Stimulated activated effector memory CD8-positive, alpha-beta T cell treated with anti-CD3 and anti-CD28 coated beads, Interleukin-12 subunit alpha, Interleukin-12 subunit beta, amount 100 ng/mL, for 72 hours (primary cell): ENCODE measurements around the gene CNOT6L.

Experiments used
- ATAC-seq: fragments of 150-1000 bp; cut with Tn5 transposase; 2 replicates; pipeline ENCODE4 v1.10.0; 2021
- DNase-seq, 2 donors: peaks; one replicate each; pipeline ENCODE4 v3.0.0; 2021 to 2022; ENCODE audit warnings: low spot score in 2 of 2
- H3K27ac Mint-ChIP-seq: one replicate; pipeline ENCODE4 v1.8.0; 2022; ENCODE audit warnings: mild to moderate bottlenecking, mixed read lengths
- H3K36me3 Mint-ChIP-seq: one replicate; pipeline ENCODE4 v1.8.0; 2022; ENCODE audit warnings: mild to moderate bottlenecking, mixed read lengths
- H3K4me1 Mint-ChIP-seq: one replicate; pipeline ENCODE4 v1.8.0; 2022; ENCODE audit warnings: mixed read lengths
- H3K4me3 Mint-ChIP-seq: one replicate; pipeline ENCODE4 v1.8.0; 2022; ENCODE audit warnings: mild to moderate bottlenecking, mixed read lengths
- H3K9me3 Mint-ChIP-seq: one replicate; pipeline ENCODE4 v1.8.0; 2022; ENCODE audit warnings: mixed read lengths

CNOT6L gene

DNA sequence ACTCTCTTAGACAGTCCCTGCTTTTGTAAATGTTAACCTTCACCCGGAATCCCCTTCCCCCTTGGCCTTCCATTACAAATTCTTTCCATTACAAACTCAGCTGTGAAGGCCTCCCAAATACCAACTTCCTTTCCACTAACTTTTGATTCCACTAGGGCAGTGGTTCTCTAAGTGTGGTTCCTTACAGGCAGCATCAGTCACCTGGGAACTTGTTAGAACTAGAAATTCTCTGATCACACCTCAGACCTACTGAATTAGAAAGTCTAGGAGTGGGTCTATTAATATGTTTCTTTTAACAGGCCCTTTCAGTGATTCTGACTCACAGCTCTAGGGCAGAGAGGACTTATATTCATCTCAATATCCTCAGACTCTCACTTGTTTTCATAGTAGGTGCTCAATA lies 24.5 kb upstream of the CNOT6L start:
- DNase-seq (no peak), ATAC-seq (peak; percentile 90)
- peak overlapping the region; percentile 32 for H3K27ac Mint-ChIP-seq
- no peaks in the 10 kb centered on the region for H3K36me3 Mint-ChIP-seq
- peaks cover 20% of the 10 kb centered on the region for H3K4me1 Mint-ChIP-seq
- H3K9me3 Mint-ChIP-seq: no peaks in the 10 kb centered on the region
- no peak overlapping the region for H3K4me3 Mint-ChIP-seq

DNA sequence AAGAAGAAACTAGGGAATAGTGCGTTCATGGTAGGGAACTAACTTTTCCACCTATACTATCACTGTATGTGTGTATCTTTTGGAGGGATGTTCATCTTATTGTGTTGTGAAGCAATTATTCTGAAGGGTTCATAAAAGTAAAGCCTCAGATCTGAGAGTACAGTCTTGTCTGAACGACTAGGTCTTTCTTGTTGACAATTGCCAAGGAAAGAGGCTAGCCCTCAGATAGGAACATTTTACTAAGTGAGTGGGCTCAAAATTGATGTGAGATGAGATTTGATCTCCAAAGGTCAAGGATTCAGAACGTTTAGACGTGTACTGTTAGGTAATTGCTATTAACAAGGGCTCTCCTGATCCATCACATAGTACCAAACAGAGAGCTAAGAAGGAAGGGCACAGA lies 15.2 kb upstream of the CNOT6L start:
- H3K4me1 Mint-ChIP-seq: peaks cover 6% of the 10 kb centered on the region
- H3K27ac Mint-ChIP-seq: no peak overlapping the region
- H3K4me3 Mint-ChIP-seq: no peak overlapping the region
- H3K9me3 Mint-ChIP-seq: no peaks in the 10 kb centered on the region
- no peak for DNase-seq
- no peaks in the 10 kb centered on the region for H3K36me3 Mint-ChIP-seq
- no peak for ATAC-seq

DNA sequence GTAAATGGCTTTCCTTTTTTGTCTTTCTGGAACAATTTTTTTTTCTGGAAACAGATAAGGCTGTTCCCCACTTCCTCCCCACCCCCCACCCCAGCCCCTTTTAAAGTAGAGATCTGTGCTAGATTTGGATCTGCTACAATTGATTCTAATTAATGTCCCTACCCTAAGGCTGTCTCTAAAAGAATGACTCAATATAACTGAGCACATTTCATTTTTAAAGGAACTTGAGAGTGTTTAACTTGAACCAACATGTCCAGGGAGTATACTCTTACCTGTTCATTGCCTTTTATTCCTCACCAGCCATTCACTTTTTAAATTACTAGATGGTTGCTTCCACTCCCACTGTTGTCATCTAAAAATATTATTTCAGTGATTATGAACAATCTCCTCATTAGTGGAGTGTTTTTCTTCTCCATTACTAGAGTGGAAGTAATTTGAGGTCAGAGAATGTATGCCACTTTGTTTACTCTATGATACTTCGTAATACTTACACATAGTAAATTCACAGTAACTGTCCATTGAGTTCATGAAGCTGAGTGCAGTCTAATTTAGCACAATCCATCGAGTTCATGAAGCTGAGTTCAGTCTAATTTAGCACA lies 14.1 kb upstream of the CNOT6L start:
- Mint-ChIP-seq H3K9me3 (no peaks in the 10 kb centered on the region), H3K36me3 (no peaks in the 10 kb centered on the region), H3K27ac (no peak overlapping the region)

DNA sequence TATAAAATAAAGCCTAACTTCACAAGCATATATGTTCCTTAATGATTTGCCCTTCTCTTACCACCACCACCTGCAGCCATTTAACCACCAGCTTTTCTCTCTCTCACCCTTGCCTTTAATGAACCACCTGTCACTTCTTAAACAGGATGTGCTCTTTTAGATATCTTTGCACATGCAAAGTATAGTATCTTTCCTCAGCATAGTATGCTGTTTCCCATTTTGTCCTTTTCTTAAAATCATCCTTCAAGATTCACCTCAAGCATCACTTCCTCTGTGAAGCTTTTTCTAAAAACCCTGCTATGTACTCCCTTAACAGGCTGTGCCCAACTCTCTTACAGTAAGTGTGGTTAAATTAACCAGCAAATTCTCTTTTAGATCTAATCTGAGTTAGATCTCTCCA lies 8.2 kb upstream of the CNOT6L start:
- DNase-seq (no peak), ATAC-seq (no peak)
- peak overlapping the region; percentile 7 for H3K27ac Mint-ChIP-seq
- H3K9me3 Mint-ChIP-seq: no peaks in the 10 kb centered on the region
- no peak overlapping the region for H3K4me3 Mint-ChIP-seq
- no peaks in the 10 kb centered on the region for H3K36me3 Mint-ChIP-seq
- peaks cover 33% of the 10 kb centered on the region for H3K4me1 Mint-ChIP-seq

More for the DNA sequence above, 14.1 kb upstream of the CNOT6L start:
- no peak for DNase-seq
- Mint-ChIP-seq H3K4me3 (no peak overlapping the region), H3K4me1 (peaks cover 13% of the 10 kb centered on the region)
- no peak for ATAC-seq

DNA sequence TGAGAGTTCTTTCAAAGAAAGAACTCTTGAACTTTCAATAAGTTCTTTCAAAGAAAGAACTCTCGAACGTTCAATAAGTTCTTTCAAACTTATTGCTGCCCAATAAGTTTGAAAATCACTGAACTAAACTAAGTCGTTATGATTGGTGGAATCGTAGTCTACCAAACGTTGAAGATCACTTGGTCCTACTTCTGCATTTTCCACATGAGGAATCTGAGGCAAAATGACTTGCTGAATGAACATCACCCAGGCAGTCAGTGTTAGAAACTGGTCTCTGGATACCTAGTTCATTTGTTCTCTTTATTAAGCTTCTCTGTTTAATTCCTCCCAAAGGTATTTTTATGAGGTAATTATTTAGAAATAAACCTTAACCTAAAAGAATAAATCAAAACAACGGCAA lies 7.1 kb upstream of the CNOT6L start:
- H3K36me3 Mint-ChIP-seq: no peaks in the 10 kb centered on the region
- H3K9me3 Mint-ChIP-seq: no peaks in the 10 kb centered on the region
- H3K4me1 Mint-ChIP-seq: peaks cover 43% of the 10 kb centered on the region
- no peak overlapping the region for H3K4me3 Mint-ChIP-seq
- ATAC-seq (no peak), DNase-seq (no peak)
- peak overlapping the region; percentile 7 for H3K27ac Mint-ChIP-seq

DNA sequence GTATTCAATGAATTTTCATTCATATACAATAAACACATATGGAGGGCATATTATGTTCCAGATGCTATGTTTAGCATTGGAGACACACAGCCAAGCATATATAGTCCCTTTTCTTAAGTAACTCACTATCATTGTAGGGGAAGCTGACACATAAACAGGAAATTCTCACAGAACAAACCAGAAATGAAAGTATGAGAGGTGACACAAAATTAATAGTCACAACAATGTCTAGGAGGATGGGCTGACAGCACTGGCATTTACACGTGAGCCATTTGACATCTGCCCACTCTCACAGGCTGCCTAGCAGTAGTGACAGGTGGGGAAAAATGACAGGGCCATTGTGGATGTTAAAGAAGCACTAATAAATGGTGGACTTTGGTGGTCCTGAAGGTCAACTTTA lies 2.6 kb upstream of the CNOT6L start:
- ATAC-seq (peak; percentile 29), DNase-seq (no peak)
- Mint-ChIP-seq H3K27ac (peak overlapping the region; percentile 99), H3K4me3 (peak overlapping the region; percentile 99), H3K4me1 (peaks cover 32% of the 10 kb centered on the region), H3K36me3 (peaks cover 38% of the 10 kb centered on the region), H3K9me3 (no peaks in the 10 kb centered on the region)

DNA sequence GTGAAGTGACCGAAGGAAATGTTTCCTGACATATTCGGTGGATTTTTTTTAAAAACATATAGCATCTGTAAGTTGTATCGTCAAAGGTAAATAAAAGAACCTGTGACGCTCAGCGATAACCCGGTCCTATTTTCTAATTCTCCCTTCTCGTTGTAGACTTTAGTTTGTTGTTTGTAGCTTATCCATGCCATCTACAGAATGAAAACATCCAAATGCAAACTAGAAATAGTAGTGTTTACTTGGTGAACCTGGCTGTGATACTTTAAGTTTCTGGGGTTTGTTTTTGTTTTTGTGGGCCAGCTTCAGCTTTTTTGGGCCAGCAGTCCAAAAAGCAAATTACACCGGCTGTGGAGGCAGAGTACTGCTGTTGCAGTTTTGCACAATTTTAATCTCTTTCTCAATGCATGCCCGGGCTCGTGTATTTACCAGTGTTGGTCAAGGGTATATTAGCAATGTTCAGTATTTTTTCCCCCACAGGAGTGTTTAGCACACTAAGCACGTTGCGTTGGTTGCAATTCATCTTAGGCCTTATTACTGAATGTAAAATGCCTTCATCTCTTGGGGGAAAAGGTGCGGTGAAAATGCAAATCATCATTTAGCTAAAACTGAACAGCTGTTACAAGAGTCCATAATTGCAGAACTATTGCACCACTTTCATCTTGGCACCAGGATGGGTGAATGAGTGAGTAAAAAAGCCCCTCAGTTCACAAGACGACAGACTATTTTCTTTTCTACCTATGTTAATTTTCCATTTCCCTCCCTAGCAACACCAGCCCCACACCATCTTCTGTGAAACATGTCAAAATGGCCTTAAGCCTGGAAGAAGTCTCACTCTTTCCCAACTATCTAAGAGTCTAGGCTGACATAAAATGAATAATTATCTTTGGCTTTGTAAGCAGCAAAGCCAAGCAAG lies 1.7 kb upstream of the CNOT6L start:
- ATAC-seq (no peak), DNase-seq (peak in 1 of 2 donors; percentile 72)
- H3K9me3 Mint-ChIP-seq: no peaks in the 10 kb centered on the region
- peak overlapping the region; percentile 99 for H3K4me3 Mint-ChIP-seq
- H3K4me1 Mint-ChIP-seq: peaks cover 29% of the 10 kb centered on the region
- peaks cover 44% of the 10 kb centered on the region for H3K36me3 Mint-ChIP-seq
- peak overlapping the region; percentile 99 for H3K27ac Mint-ChIP-seq

DNA sequence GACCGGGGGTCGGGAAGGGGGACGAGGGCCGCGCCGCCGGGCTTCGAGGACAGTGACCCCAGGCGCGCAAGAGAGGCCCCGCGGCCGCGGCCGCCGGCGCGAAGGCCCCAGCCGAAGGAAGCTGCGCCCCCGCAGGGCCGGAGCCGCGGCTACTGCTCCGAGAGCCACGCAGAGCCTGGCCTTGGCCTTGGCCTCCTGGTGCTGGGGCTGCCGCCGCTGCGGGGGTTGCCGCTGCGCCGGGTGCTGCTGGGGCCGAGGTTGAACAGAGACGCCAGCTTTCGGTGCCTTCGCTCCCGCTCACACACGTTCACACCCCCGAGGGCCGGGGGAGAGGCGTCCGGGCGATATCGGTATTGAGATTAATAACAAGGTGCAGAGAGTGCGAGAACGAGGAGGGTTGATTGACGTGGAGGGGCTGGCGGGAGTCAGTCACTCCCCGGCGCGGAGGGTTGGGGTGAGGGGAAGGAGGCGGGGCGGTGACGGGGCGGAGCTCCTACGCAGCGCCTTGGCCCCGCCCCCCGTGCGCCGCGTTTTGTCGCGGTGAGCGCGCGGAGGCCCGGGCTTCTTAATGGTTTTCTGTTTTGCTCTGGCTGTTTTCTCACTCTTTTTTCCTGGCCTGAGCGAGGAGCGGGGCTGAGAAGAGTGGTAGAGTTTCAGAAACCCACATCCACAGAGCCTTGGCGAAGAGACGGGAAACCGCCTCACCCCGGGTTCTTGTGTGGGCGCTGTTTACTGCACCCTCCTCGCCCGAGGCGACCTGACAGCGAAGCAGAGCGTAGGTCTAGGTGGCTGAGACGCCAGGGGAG lies 878 bp upstream of the CNOT6L start:
- Mint-ChIP-seq H3K4me1 (peaks cover 34% of the 10 kb centered on the region), H3K9me3 (no peaks in the 10 kb centered on the region), H3K36me3 (peaks cover 52% of the 10 kb centered on the region), H3K27ac (peak overlapping the region; percentile 99), H3K4me3 (peak overlapping the region; percentile 99)
- ATAC-seq (peak; percentile 86), DNase-seq (peak; percentile 95 to 97)

DNA sequence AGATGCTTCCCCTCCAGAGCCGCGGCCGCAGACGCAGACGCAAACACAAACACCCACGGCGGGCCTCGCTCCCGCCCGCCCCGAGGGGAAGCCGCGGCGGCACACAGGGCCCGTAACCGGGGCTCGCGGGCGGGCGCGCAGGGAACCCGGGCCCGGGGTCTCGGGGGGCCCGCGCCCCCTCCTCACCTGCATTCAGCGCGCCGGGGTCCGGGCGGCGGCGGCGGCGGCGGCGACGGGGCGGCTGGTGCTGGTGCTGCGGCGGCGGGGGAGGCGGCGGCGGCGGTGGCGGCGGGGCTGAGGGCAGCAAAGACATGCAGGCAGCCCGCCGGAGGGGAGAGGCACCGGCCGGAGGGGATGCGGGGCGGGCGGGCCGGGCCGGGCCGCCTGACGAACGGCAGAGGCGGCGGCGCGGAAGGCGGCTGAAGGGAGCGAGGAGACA lies 255 bp upstream of the CNOT6L start:
- Mint-ChIP-seq H3K9me3 (no peaks in the 10 kb centered on the region), H3K4me3 (peak overlapping the region; percentile 99)

DNA sequence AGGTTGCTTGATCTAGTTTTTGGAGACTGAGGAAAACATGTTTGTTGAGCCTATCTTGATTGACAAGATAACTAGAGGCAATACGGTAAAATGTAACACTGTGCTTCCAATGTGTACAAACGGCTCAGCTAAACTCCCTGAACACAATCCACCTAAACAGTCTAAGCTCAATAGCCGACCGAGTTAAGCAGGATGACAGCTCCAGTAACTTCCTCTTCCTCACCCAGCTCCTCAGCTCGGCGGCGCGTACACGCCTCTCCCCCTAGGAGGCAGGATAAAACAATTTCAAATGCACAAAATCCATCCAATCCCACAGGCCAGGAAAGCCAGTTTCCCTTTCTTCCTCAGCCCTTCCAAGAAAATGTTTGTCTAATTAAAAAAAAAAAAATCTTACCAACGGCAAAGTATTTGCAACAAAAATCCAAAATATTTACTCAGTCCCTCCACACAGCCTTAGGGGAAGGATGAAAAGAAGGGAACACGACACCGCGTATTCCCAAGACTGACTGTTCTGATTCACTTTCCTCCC lies 1.0 kb downstream of the CNOT6L start:
- peak; percentile 33 for ATAC-seq
- Mint-ChIP-seq H3K4me1 (peaks cover 48% of the 10 kb centered on the region), H3K36me3 (peaks cover 57% of the 10 kb centered on the region), H3K4me3 (peak overlapping the region; percentile 99), H3K27ac (peak overlapping the region; percentile 99), H3K9me3 (no peaks in the 10 kb centered on the region)
- peak; percentile 17 to 74 for DNase-seq

More for the DNA sequence above, 255 bp upstream of the CNOT6L start:
- H3K36me3 Mint-ChIP-seq: peaks cover 57% of the 10 kb centered on the region
- peak overlapping the region; percentile 99 for H3K27ac Mint-ChIP-seq
- no peak for DNase-seq
- H3K4me1 Mint-ChIP-seq: peaks cover 36% of the 10 kb centered on the region
- peak; percentile 46 for ATAC-seq

DNA sequence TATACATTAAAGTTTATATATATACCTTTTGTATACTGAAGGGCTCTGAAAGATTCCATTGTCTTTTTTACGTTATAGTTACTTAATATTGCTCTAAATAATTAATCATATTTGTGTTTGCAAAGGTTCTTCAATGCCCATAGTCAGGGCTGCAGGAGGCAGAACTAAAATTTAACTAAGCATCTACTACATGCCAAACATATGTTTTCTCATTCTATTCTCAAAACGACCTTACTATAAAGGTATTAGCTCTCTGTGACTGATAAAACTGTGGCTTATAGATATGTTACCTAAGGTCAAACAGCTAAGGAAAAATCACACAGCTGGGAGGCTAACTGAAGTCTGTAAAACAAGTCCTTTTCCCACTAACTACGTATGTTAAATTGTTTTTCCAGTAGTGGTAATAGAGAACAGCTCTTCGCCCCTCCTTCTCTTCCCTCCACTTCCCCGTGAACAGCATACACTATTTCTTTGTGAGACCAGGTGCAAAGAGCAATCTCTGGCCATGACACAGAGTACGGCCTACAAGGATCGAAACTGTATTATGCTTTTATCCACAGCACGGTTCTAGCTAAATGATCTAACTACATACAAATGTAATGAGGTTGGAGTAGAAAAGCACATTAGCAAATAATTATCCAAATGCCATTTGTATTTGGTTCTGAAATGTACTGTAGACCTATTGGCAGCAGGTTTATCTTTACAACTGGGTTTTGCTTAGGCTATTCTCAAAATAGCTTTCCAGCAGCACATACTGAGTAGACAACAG lies 1.7 kb downstream of the CNOT6L start:
- ATAC-seq: no peak
- H3K4me1 Mint-ChIP-seq: peaks cover 52% of the 10 kb centered on the region
- no peaks in the 10 kb centered on the region for H3K9me3 Mint-ChIP-seq
- H3K27ac Mint-ChIP-seq: peak overlapping the region; percentile 99
- no peak for DNase-seq
- peak overlapping the region; percentile 99 for H3K4me3 Mint-ChIP-seq
- H3K36me3 Mint-ChIP-seq: peaks cover 57% of the 10 kb centered on the region

DNA sequence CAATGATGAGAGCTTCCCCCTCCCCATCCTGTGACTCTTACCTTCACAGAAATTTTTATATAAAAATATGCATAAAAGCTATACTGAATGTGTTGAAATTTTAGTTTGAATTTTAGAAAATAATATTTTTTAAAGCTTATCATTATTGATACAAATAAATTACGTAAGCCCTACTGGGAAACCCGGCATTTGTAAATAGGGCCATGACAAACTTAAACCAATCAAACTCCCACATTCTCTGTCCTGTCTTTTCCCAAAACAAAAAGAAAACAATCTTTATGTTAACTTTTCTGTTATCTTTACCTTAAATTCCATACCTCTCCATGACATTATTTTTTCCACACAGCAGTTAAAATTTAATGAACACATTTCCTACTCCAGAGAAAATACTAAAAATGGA lies 2.6 kb downstream of the CNOT6L start:
- peak overlapping the region; percentile 99 for H3K4me3 Mint-ChIP-seq
- ATAC-seq: no peak
- peak overlapping the region; percentile 21 for H3K27ac Mint-ChIP-seq

DNA sequence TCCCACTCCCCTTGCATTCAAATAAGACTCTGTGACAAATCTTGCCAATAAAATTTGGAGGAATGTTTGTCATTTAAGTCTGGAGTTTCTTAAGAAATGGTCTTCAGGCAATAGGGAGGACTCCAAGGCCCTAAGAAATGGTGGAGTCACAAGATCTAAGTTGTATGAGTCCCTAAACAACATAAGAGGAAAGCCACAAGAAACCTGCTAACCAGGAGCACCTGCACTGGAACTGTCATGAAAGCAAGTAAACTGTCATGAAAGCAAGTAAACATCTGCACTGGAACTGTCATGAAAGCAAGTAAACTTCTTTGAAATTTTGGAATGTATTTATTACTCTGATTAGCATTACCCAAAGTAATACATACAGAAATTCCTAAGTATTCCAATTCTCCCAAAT lies 3.5 kb downstream of the CNOT6L start:
- Mint-ChIP-seq H3K4me3 (peak overlapping the region; percentile 33), H3K36me3 (peaks cover 68% of the 10 kb centered on the region), H3K9me3 (no peaks in the 10 kb centered on the region), H3K27ac (peak overlapping the region; percentile 38), H3K4me1 (peaks cover 52% of the 10 kb centered on the region)
- DNase-seq (no peak), ATAC-seq (no peak)

More for the DNA sequence above, 2.6 kb downstream of the CNOT6L start:
- Mint-ChIP-seq H3K9me3 (no peaks in the 10 kb centered on the region), H3K36me3 (peaks cover 65% of the 10 kb centered on the region), H3K4me1 (peaks cover 52% of the 10 kb centered on the region)
- no peak for DNase-seq

DNA sequence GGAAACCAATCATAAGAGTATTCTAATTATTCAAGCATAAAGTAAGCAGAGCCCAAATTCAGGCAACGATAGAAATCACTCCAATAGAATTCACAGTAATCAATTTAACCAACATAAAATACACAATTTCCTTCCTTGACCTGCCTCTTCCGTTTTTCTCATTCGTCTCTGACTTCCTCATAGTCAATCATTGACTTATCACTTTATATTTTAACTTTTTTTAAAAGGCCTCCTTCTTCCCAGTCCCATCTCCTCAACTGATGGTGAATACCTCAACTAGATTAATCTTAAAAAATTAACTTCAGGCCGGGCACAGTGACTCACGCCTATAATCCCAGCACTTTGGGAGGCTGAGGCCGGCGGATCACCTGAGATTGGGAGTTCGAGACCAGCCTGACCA lies 13.3 kb downstream of the CNOT6L start:
- Mint-ChIP-seq H3K27ac (peak overlapping the region; percentile 61), H3K4me3 (no peak overlapping the region), H3K9me3 (no peaks in the 10 kb centered on the region), H3K36me3 (peaks cover 36% of the 10 kb centered on the region), H3K4me1 (peaks cover 73% of the 10 kb centered on the region)
- ATAC-seq: no peak
- DNase-seq: no peak
